Mesenchymal stem cell (in vitro differentiated cells and primary cell): ENCODE measurements around the gene PSMG2.
A peak's percentile ranks its signal among the peaks of the same experiment; 100 is the strongest.

ENCODE experiments used
- DNase-seq: peaks from one replicate; pipeline ENCODE4 v3.0.0-alpha.2; 2013
- H2AFZ ChIP-seq: one replicate; pipeline ENCODE4 v1.6.1; 2013; ENCODE audit warnings: low read depth, mild to moderate bottlenecking, control low read depth, inconsistent platforms, low read length, moderate library complexity
- H2AK5ac ChIP-seq: 2 replicates; pipeline ENCODE4 v1.6.1; 2013; ENCODE audit warnings: low read length, moderate library complexity, mild to moderate bottlenecking, inconsistent platforms; ENCODE audit not compliant: severe bottlenecking
- H2BK120ac ChIP-seq: one replicate; pipeline ENCODE4 v1.6.1; 2013; ENCODE audit warnings: low read depth, mild to moderate bottlenecking, inconsistent platforms, low read length, moderate library complexity
- H2BK12ac ChIP-seq, 2 experiments: one replicate each; pipeline ENCODE4 v1.6.1; 2013; ENCODE audit warnings: inconsistent platforms in 2 of 2, low read length in 2 of 2, mild to moderate bottlenecking in 2 of 2, moderate library complexity in 2 of 2, control low read depth in 1 of 2
- H2BK15ac ChIP-seq: one replicate; pipeline ENCODE4 v1.6.1; 2013; ENCODE audit warnings: mild to moderate bottlenecking, low read depth, inconsistent platforms; ENCODE audit not compliant: poor library complexity, severe bottlenecking
- H2BK5ac ChIP-seq: 2 replicates; pipeline ENCODE4 v1.6.1; 2013; ENCODE audit warnings: low read depth, mild to moderate bottlenecking, low read length, control low read depth, inconsistent platforms; ENCODE audit not compliant: poor library complexity, severe bottlenecking
- H3K14ac ChIP-seq, 2 experiments: one replicate each; pipeline ENCODE4 v1.6.1; 2013; ENCODE audit warnings: inconsistent platforms in 2 of 2, low read length in 2 of 2, control low read depth in 1 of 2, mild to moderate bottlenecking in 1 of 2, moderate library complexity in 1 of 2
- H3K18ac ChIP-seq, 2 experiments: one replicate each; pipeline ENCODE4 v1.6.1; 2013; ENCODE audit warnings: inconsistent platforms in 2 of 2, low read length in 2 of 2, control low read depth in 1 of 2, low read depth in 1 of 2, mild to moderate bottlenecking in 1 of 2
- H3K23ac ChIP-seq, 2 experiments: one replicate each; pipeline ENCODE4 v1.6.1; 2013; ENCODE audit warnings: inconsistent platforms in 2 of 2, low read length in 2 of 2, mild to moderate bottlenecking in 2 of 2, moderate library complexity in 2 of 2, control low read depth in 1 of 2
- H3K27ac ChIP-seq: 2 replicates; pipeline ENCODE4 v1.5.1; 2013; ENCODE audit warnings: mild to moderate bottlenecking, moderate library complexity, low read length, control low read depth, inconsistent platforms; ENCODE audit not compliant: poor library complexity, severe bottlenecking
- H3K27me3 ChIP-seq, 2 experiments: 2 replicates each; pipeline versions ENCODE4 v1.6.1 to v1.7.0; 2013; ENCODE audit warnings: low read length in 2 of 2, mild to moderate bottlenecking in 2 of 2, moderate library complexity in 2 of 2, control low read depth in 1 of 2, inconsistent platforms in 1 of 2; ENCODE audit not compliant: control insufficient read depth in 1 of 2, insufficient read depth in 1 of 2
- H3K36me3 ChIP-seq, 2 experiments: 2 replicates each; pipeline versions ENCODE4 v1.6.1 to v1.7.0; 2013; ENCODE audit warnings: low read length in 2 of 2, control low read depth in 1 of 2, inconsistent platforms in 1 of 2, low read depth in 1 of 2, mild to moderate bottlenecking in 1 of 2; ENCODE audit not compliant: insufficient read depth in 2 of 2, control insufficient read depth in 1 of 2
- H3K4ac ChIP-seq, 2 experiments: one replicate each; pipeline ENCODE4 v1.6.1; 2013; ENCODE audit warnings: inconsistent platforms in 2 of 2, low read length in 2 of 2, mild to moderate bottlenecking in 2 of 2, moderate library complexity in 2 of 2, control low read depth in 1 of 2, low read depth in 1 of 2
- H3K4me1 ChIP-seq: 2 replicates; pipeline ENCODE4 v1.6.1; 2013; ENCODE audit warnings: low read depth, low read length, control low read depth; ENCODE audit not compliant: control insufficient read depth, insufficient read depth
- H3K4me2 ChIP-seq: 2 replicates; pipeline ENCODE4 v1.6.1; 2013; ENCODE audit warnings: low read length, mild to moderate bottlenecking, inconsistent platforms; ENCODE audit not compliant: poor library complexity, severe bottlenecking
- H3K4me3 ChIP-seq, 2 experiments: 2 replicates each; pipeline versions ENCODE4 v1.5.1 to v1.7.0; 2013; ENCODE audit warnings: low read length in 2 of 2, mild to moderate bottlenecking in 2 of 2, control low read depth in 1 of 2, low read depth in 1 of 2; ENCODE audit not compliant: insufficient read depth in 1 of 2
- H3K79me1 ChIP-seq: replicated peaks from 2 replicates; pipeline ENCODE4 v1.6.1; 2013; ENCODE audit warnings: mild to moderate bottlenecking, control low read depth, low read length, inconsistent platforms; ENCODE audit not compliant: poor library complexity, severe bottlenecking
- H3K9ac ChIP-seq: 2 replicates; pipeline ENCODE4 v1.7.0; 2013; ENCODE audit warnings: mild to moderate bottlenecking, low read length, moderate library complexity
- H3K9me3 ChIP-seq: 2 replicates; pipeline ENCODE4 v1.7.0; 2013; ENCODE audit warnings: mild to moderate bottlenecking, low read length; ENCODE audit not compliant: control insufficient read depth
- H4K8ac ChIP-seq: one replicate; pipeline ENCODE4 v1.6.1; 2013; ENCODE audit warnings: inconsistent platforms, mild to moderate bottlenecking, low read length, moderate library complexity
- H4K91ac ChIP-seq: one replicate; pipeline ENCODE4 v1.6.1; 2013; ENCODE audit warnings: mild to moderate bottlenecking, low read length, inconsistent platforms
- WGBS: methylation state at CpG from one replicate; pipeline ENCODE4 v1.1.7; 2013; ENCODE audit warnings: mixed read lengths; 5-methylcytosine and 5-hydroxymethylcytosine counted together

The PSMG2 gene

GRCh38 chr18:12656938-12657683 lies 45.7 kb upstream of the PSMG2 start:
- H2BK120ac ChIP-seq = peak overlapping the region; percentile 54
- no peak overlapping the region for H2AK5ac ChIP-seq
- H3K14ac ChIP-seq = peak overlapping the region in 1 of 2 experiments; percentile 98
- H4K91ac ChIP-seq = peak overlapping the region; percentile 83
- H3K4me2 ChIP-seq = peak overlapping the region; percentile 97
- peaks cover 0 to 5% of the 10 kb centered on the region in 2 experiments for H3K36me3 ChIP-seq
- H3K27ac ChIP-seq = peak overlapping the region; percentile 9
- peak overlapping the region; percentile 89 for H2AFZ ChIP-seq
- H3K18ac ChIP-seq = peak overlapping the region; percentile 91 to 98
- no peak overlapping the region for H2BK5ac ChIP-seq
- H4K8ac ChIP-seq = no peak overlapping the region
- H3K4me1 ChIP-seq = peaks cover 4% of the 10 kb centered on the region
- H3K79me1 ChIP-seq = peaks cover 1% of the 10 kb centered on the region
- H3K27me3 ChIP-seq = no peaks in the 10 kb centered on the region
- DNase-seq = peak; percentile 62
- H2BK12ac ChIP-seq = peak overlapping the region in 1 of 2 experiments; percentile 88
- peak overlapping the region; percentile 82 to 91 for H3K4me3 ChIP-seq
- H3K9me3 ChIP-seq = no peaks in the 10 kb centered on the region
- peak overlapping the region; percentile 87 to 97 for H3K4ac ChIP-seq
- H3K9ac ChIP-seq = peak overlapping the region; percentile 97
- WGBS = under 1% methylated on average over 49 of the region's 89 CpGs
- peak overlapping the region in 1 of 2 experiments; percentile 94 for H3K23ac ChIP-seq
- peak overlapping the region; percentile 67 for H2BK15ac ChIP-seq

- Histone ChIP-seq H3K18ac (peak within 1 kb of the TSS; percentile 92 to 98), H3K9ac (peak within 1 kb of the TSS; percentile 97), H2BK120ac (peak within 1 kb of the TSS; percentile 85), H3K4me1 (peaks cover 3% of the 10 kb centered on the region), H3K27ac (peak within 1 kb of the TSS; percentile 69), H2BK12ac (peak within 1 kb of the TSS in 1 of 2 experiments; percentile 88), H2AK5ac (no peak within 1 kb of the TSS), H3K4ac (peak within 1 kb of the TSS; percentile 87 to 97), H3K9me3 (no peaks in the 10 kb centered on the region), H3K36me3 (peaks cover 0 to 7% of the 10 kb centered on the region in 2 experiments), H3K27me3 (no peaks in the 10 kb centered on the region), H3K79me1 (peaks cover 2% of the 10 kb centered on the region), H4K91ac (peak within 1 kb of the TSS; percentile 83), H4K8ac (peak within 1 kb of the TSS; percentile 87), H3K4me2 (peak within 1 kb of the TSS; percentile 97), H3K4me3 (peak within 1 kb of the TSS; percentile 82 to 91), H2BK5ac (no peak within 1 kb of the TSS), H2BK15ac (peak within 1 kb of the TSS; percentile 93), H3K23ac (peak within 1 kb of the TSS in 1 of 2 experiments; percentile 94), H3K14ac (peak within 1 kb of the TSS; percentile 2 to 98), H2AFZ (peak within 1 kb of the TSS; percentile 89)
- DNase-seq = peak; percentile 71
- 1% methylated on average over 30 of the region's 112 CpGs for WGBS
Observed at GRCh38 chr18:12657684-12658425, 45.0 kb upstream of the PSMG2 start, which contains the start of gene SPIRE1. SPIRE1 (minus strand) TSS chr18:12658107; CDS start chr18:12657866, 241 bp downstream.

- H3K4me2 ChIP-seq = peak overlapping the region; percentile 97
- no peak overlapping the region for H4K91ac ChIP-seq
- no peak overlapping the region for H2AK5ac ChIP-seq
- H3K23ac ChIP-seq = no peak overlapping the region
- H3K79me1 ChIP-seq = peaks cover 2% of the 10 kb centered on the region
- H2BK15ac ChIP-seq = no peak overlapping the region
- peaks cover 1% of the 10 kb centered on the region for H3K4me1 ChIP-seq
- no peaks in the 10 kb centered on the region for H3K27me3 ChIP-seq
- no peak overlapping the region for H4K8ac ChIP-seq
- DNase-seq = peak; percentile 68
- no peak overlapping the region for H2BK5ac ChIP-seq
- peak overlapping the region; percentile 11 for H2BK120ac ChIP-seq
- H3K14ac ChIP-seq = no peak overlapping the region
- peak overlapping the region; percentile 78 for H2AFZ ChIP-seq
- H3K9me3 ChIP-seq = no peaks in the 10 kb centered on the region
- peak overlapping the region; percentile 71 for H3K9ac ChIP-seq
- H3K4me3 ChIP-seq = peak overlapping the region; percentile 82 to 91
- no peak overlapping the region for H2BK12ac ChIP-seq
- peaks cover 0 to 7% of the 10 kb centered on the region in 2 experiments for H3K36me3 ChIP-seq
- H3K27ac ChIP-seq = peak overlapping the region; percentile 69
- peak overlapping the region; percentile 84 to 92 for H3K18ac ChIP-seq
- 9% methylated on average over 36 of the region's 42 CpGs for WGBS
- H3K4ac ChIP-seq = peak overlapping the region in 1 of 2 experiments; percentile 64
Observed at GRCh38 chr18:12658426-12659138, 44.3 kb upstream of the PSMG2 start.
